Measurements from ENCODE around the gene ADCY5. TPM values are rescaled to one million over a fixed set of nuclear protein-coding genes. Genes with fewer than 3 reads are reported as not detected.

The ADCY5 gene
- total RNA-seq, 1 experiment from 2014 or later = 1.4 TPM

- DNase-seq (ENCODE audit: low read depth, low spot score) (no peak), ATAC-seq (no peak)
- Histone ChIP-seq H3K4me1 (ENCODE audit: control insufficient read depth, insufficient read depth, low read length) (no peaks in the 10 kb centered on the region), H3K4me3 (ENCODE audit: low read depth in 2 of 2, low read length in 2 of 2) (no peak overlapping the region), H3K27me3 (ENCODE audit: control insufficient read depth, insufficient read depth, low read length) (peaks cover 2% of the 10 kb centered on the region), H3K9me3 (ENCODE audit: control insufficient read depth, insufficient read depth, low read depth, low read length) (no peaks in the 10 kb centered on the region), H3K27ac (ENCODE audit: low read length) (no peak overlapping the region), H3K36me3 (ENCODE audit: control insufficient read depth, insufficient read depth, low read length) (no peaks in the 10 kb centered on the region; the same call in 1 of the 2 replicates)
- POLR2A ChIA-PET = no interaction called here
- BruUV-seq (replicated peaks) = no TSS peak
- TF ChIP-seq POLR2AphosphoS5 (IDR thresholded peaks at IDR 0.05; ENCODE audit: low read depth, low read length) (no peak), TCF7L2 (IDR thresholded peaks at IDR 0.05; ENCODE audit: low read depth, low read length) (no peak), CTCF (IDR thresholded peaks at IDR 0.05) (no peak), REST (IDR thresholded peaks at IDR 0.05; ENCODE audit: insufficient read depth in 1 of 2, low read depth in 2 of 2, low read length in 1 of 2) (no peak), SIN3A (IDR thresholded peaks at IDR 0.05; ENCODE audit: borderline replicate concordance, insufficient read depth, low read depth, low read length) (no peak)
- in situ Hi-C loops (cut with HindIII; ENCODE audit: low pct_unique_long_range_greater_than_20kb, low sequenced_read_pairs) (no loop called here), intact Hi-C loops (cut with micrococcal nuclease; ENCODE audit: unreplicated experiment) (no loop called here)
- CTCF ChIA-PET = no interaction called here
Observed at GRCh38 chr3:123431007-123431657, 17.8 kb downstream of the ADCY5 start.

GRCh38 chr3:123430266-123430665, 18.6 kb downstream of the ADCY5 start:
- H3K27ac ChIP-seq (ENCODE audit: low read length) = no peak overlapping the region
- intact Hi-C loops (cut with micrococcal nuclease; ENCODE audit: unreplicated experiment) (no loop called here), in situ Hi-C loops (cut with HindIII; ENCODE audit: low pct_unique_long_range_greater_than_20kb, low sequenced_read_pairs) (no loop called here)
- no peak for DNase-seq (ENCODE audit: low read depth, low spot score)
- ChIA-PET POLR2A (no interaction called here), CTCF (no interaction called here)
- TF ChIP-seq CTCF (IDR thresholded peaks at IDR 0.05) (no peak), SIN3A (IDR thresholded peaks at IDR 0.05; ENCODE audit: borderline replicate concordance, insufficient read depth, low read depth, low read length) (no peak), TCF7L2 (IDR thresholded peaks at IDR 0.05; ENCODE audit: low read depth, low read length) (no peak), REST (IDR thresholded peaks at IDR 0.05; ENCODE audit: insufficient read depth in 1 of 2, low read depth in 2 of 2, low read length in 1 of 2) (no peak), POLR2AphosphoS5 (IDR thresholded peaks at IDR 0.05; ENCODE audit: low read depth, low read length) (no peak)
- H3K4me3 ChIP-seq (ENCODE audit: low read depth in 2 of 2, low read length in 2 of 2) = no peak overlapping the region
- no peaks in the 10 kb centered on the region for H3K4me1 ChIP-seq (ENCODE audit: control insufficient read depth, insufficient read depth, low read length)
- peaks cover 2% of the 10 kb centered on the region for H3K27me3 ChIP-seq (ENCODE audit: control insufficient read depth, insufficient read depth, low read length)
- ATAC-seq = no peak
- no peaks in the 10 kb centered on the region; the same call in 1 of the 2 replicates for H3K36me3 ChIP-seq (ENCODE audit: control insufficient read depth, insufficient read depth, low read length)
- H3K9me3 ChIP-seq (ENCODE audit: control insufficient read depth, insufficient read depth, low read depth, low read length) = no peaks in the 10 kb centered on the region
- no TSS peak for BruUV-seq (replicated peaks)

All from Panc1 (cell line).